ENCODE results near the gene DLGAP4.

Gene DLGAP4

DNA sequence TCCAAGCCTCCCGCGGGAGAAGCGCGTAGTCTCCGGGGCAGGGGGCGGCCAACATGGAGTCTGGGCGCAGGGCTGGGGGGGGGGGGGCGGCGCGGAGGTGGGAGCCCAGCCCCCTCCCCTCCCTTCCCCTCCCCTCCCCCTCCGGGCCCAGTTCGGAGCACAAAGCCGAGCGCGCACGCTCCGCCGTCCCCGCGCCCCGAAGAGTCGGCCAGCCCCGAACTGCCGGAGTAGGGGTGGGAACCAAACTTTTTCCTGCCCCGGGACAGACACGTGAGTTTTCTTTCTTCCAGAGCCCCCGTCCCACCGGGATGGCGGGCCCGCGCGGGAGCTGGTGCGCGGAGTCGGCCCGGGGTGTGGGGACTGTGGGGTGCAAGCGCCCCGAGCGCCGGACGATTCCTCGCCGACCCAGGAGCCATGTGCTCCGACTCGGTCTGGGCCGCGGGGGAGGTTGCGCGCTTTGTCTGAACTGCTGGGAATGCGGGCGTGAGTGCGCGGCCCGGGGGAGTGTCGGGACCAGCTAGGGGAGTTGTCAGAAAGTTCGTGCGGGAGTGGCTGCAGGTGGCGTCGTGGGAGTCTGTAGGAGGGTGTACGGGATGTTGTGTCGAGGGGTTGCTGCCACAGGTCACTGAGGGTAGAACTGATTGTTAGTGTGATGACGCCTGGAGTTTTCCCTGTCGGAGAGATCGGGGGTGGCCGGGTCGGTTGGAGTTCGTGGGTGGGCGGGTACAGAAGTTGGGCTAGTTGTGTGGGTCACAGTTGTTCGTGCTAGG is 268.4 kb downstream of the DLGAP4 start:
- H3K4me3 ChIP-seq (ENCODE audit: control insufficient read depth, low read depth, low read length) = peak overlapping the region; percentile 83
- TF ChIP-seq, protein P1, sequence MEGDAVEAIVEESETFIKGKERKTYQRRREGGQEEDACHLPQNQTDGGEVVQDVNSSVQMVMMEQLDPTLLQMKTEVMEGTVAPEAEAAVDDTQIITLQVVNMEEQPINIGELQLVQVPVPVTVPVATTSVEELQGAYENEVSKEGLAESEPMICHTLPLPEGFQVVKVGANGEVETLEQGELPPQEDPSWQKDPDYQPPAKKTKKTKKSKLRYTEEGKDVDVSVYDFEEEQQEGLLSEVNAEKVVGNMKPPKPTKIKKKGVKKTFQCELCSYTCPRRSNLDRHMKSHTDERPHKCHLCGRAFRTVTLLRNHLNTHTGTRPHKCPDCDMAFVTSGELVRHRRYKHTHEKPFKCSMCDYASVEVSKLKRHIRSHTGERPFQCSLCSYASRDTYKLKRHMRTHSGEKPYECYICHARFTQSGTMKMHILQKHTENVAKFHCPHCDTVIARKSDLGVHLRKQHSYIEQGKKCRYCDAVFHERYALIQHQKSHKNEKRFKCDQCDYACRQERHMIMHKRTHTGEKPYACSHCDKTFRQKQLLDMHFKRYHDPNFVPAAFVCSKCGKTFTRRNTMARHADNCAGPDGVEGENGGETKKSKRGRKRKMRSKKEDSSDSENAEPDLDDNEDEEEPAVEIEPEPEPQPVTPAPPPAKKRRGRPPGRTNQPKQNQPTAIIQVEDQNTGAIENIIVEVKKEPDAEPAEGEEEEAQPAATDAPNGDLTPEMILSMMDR (IDR thresholded peaks at IDR 0.05; ENCODE audit: control insufficient read depth, insufficient read depth, low read depth, low read length, missing control alignments) = no peak
- no peak for DNase-seq (ENCODE audit: low read depth)

- no peak overlapping the region for H3K4me3 ChIP-seq (ENCODE audit: control insufficient read depth, low read depth, low read length)
- TF ChIP-seq, protein P1 (IDR thresholded peaks at IDR 0.05; ENCODE audit: control insufficient read depth, insufficient read depth, low read depth, low read length, missing control alignments) = no peak
- DNase-seq (ENCODE audit: low read depth) = no peak
These were observed 269.9 kb downstream of the DLGAP4 start for GRCh38 chr20:36576081-36576445.

All from AG09309 (cell line).